Fibroblast of lung (primary cell): ENCODE results near the gene PPP4R2. TPM values are rescaled to one million over a fixed set of nuclear protein-coding genes. Genes with fewer than 3 reads are reported as not detected.

Source experiments
- DNase-seq, 2 donors: peaks; one replicate each; pipeline versions ENCODE4 v3.0.0 to v3.0.0-alpha.2; 2010; ENCODE audit warnings: low read depth in 2 of 2
- H2AFZ ChIP-seq: 2 replicates; pipeline ENCODE4 v1.5.1; 2012; ENCODE audit warnings: low read length, control low read depth, inconsistent platforms
- H3K27ac ChIP-seq: 2 replicates; pipeline ENCODE4 v1.5.1; 2011; ENCODE audit warnings: low read length, control low read depth; ENCODE audit not compliant: insufficient read depth
- H3K27me3 ChIP-seq: 2 replicates; pipeline ENCODE4 v1.5.1; 2011; ENCODE audit warnings: mild to moderate bottlenecking, low read length; ENCODE audit not compliant: control insufficient read depth, insufficient read depth
- H3K36me3 ChIP-seq: 2 replicates; pipeline ENCODE4 v1.5.1; 2011; ENCODE audit warnings: low read length; ENCODE audit not compliant: control insufficient read depth, insufficient read depth
- H3K4me1 ChIP-seq: 2 replicates; pipeline ENCODE4 v1.5.1; 2011; ENCODE audit warnings: low read length; ENCODE audit not compliant: control insufficient read depth, insufficient read depth; ENCODE audit errors: extremely low read depth
- H3K4me2 ChIP-seq: 2 replicates; pipeline ENCODE4 v1.5.1; 2011; ENCODE audit warnings: low read length, control low read depth; ENCODE audit not compliant: insufficient read depth; ENCODE audit errors: extremely low read depth
- H3K4me3 ChIP-seq, 4 experiments: fragments of 200-600 bp in 1 of 4; sonication (generic) in 1 of 4; replicated peaks in 1 of 4; 2 replicates each; pipeline ENCODE4 v1.5.1; 2011 to 2016; ENCODE audit warnings: low read length in 4 of 4, low read depth in 3 of 4, mild to moderate bottlenecking in 3 of 4, control low read depth in 2 of 4, inconsistent platforms in 1 of 4, mixed read lengths in 1 of 4; ENCODE audit not compliant: insufficient read depth in 1 of 4; ENCODE audit errors: control extremely low read depth in 1 of 4
- H3K79me2 ChIP-seq: 2 replicates; pipeline ENCODE4 v1.5.1; 2012; ENCODE audit warnings: mild to moderate bottlenecking, low read length, inconsistent platforms; ENCODE audit not compliant: control insufficient read depth, insufficient read depth
- H3K9ac ChIP-seq: 2 replicates; pipeline ENCODE4 v1.5.1; 2011; ENCODE audit warnings: mild to moderate bottlenecking, low read length, control low read depth; ENCODE audit not compliant: insufficient read depth
- H3K9me3 ChIP-seq: 2 replicates; pipeline ENCODE4 v1.5.1; 2012; ENCODE audit warnings: low read depth, low read length; ENCODE audit not compliant: control insufficient read depth, insufficient read depth
- H4K20me1 ChIP-seq: 2 replicates; pipeline ENCODE4 v1.5.1; 2011; ENCODE audit warnings: low read length; ENCODE audit not compliant: control insufficient read depth, insufficient read depth; ENCODE audit errors: extremely low read depth
- CTCF ChIP-seq, 2 donors: IDR thresholded peaks in 1 of 2; conservative IDR thresholded peaks in 1 of 2; 1 replicate in 1 of 2; 2 replicates in 1 of 2; pipeline ENCODE4 v1.5.1; 2011 to 2012; ENCODE audit warnings: low read length in 2 of 2, control low read depth in 1 of 2, inconsistent platforms in 1 of 2, low read depth in 1 of 2, mild to moderate bottlenecking in 1 of 2
- EZH2 ChIP-seq: IDR thresholded peaks from 2 replicates; pipeline ENCODE4 v1.5.1; 2012; ENCODE audit warnings: low read length, control low read depth, mild to moderate bottlenecking; ENCODE audit errors: missing control alignments
- polyA plus RNA-seq, 2 donors: library from polyadenylated mRNA; depleted of rRNA in 1 of 2; stranded (reverse) in 1 of 2; unstranded in 1 of 2; fragments of >200 nt; gene quantifications; 2 replicates each; pipeline ENCODE4 v1.2.1, GENCODE V29; 2011 to 2012; ENCODE audit warnings: missing spikeins in 1 of 2
- total RNA-seq: library from RNA; depleted of rRNA; stranded (reverse); fragments of >200 nt; gene quantifications from 2 replicates; pipeline ENCODE4 v1.2.1, GENCODE V29; 2014

PPP4R2 gene
- total and polyA plus RNA-seq, 2 donors (not counting 1 experiment from before 2014, with no cell fraction given), result 35.5 to 65.6 TPM

DNA sequence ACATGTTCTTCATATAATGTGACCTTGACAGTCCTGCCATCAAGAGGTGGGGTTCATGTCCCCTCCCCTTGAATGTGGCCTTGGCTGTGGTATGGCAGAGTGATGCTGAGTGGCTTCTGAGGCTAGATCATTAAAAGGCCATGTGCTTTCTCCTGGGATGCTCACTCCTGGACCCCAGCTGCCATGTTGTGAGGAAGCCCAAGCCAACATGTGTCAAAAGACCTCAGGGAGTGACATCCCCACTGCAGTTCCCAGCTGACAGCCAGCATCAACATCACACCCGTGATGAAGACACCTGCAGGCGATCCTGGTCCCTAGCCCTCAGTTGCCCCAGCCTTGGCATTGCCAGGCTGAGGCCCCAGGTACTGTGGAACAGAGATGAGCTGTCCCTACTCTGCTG, 101.4 kb downstream of the PPP4R2 start:
- H3K36me3 ChIP-seq, result no peaks in the 10 kb centered on the region
- no peaks in the 10 kb centered on the region for H3K9me3 ChIP-seq
- TF ChIP-seq EZH2, result no peak
- TF ChIP-seq CTCF (conservative IDR thresholded peaks at IDR 0.05 in 1 of 2, IDR thresholded peaks at IDR 0.05 in 1 of 2; ENCODE audit: low read depth in 1 of 2, low read length in 2 of 2), result no peak
- H3K9ac ChIP-seq, result no peak overlapping the region
- H3K4me2 ChIP-seq, result no peak overlapping the region
- no peaks in the 10 kb centered on the region for H3K79me2 ChIP-seq
- no peaks in the 10 kb centered on the region for H4K20me1 ChIP-seq
- no peak for DNase-seq
- no peak overlapping the region for H3K4me3 ChIP-seq
- no peak overlapping the region for H3K27ac ChIP-seq
- no peaks in the 10 kb centered on the region for H3K27me3 ChIP-seq
- H3K4me1 ChIP-seq, result no peaks in the 10 kb centered on the region
- no peak overlapping the region for H2AFZ ChIP-seq

- no peaks in the 10 kb centered on the region for H3K9me3 ChIP-seq
Measured at GRCh38 chr3:73098873-73099272, 102.3 kb downstream of the PPP4R2 start.

GRCh38 chr3:73100741-73101559, 104.3 kb downstream of the PPP4R2 start:
- no peak overlapping the region for H3K4me3 ChIP-seq
- H3K27ac ChIP-seq, result no peak overlapping the region
- peak; percentile 57 to 78 for DNase-seq
- H4K20me1 ChIP-seq, result no peaks in the 10 kb centered on the region
- H3K36me3 ChIP-seq, result no peaks in the 10 kb centered on the region
- H3K27me3 ChIP-seq, result no peaks in the 10 kb centered on the region
- no peaks in the 10 kb centered on the region for H3K4me1 ChIP-seq
- no peaks in the 10 kb centered on the region for H3K79me2 ChIP-seq
- TF ChIP-seq EZH2 (no peak), CTCF (conservative IDR thresholded peaks at IDR 0.05 in 1 of 2, IDR thresholded peaks at IDR 0.05 in 1 of 2; ENCODE audit: low read depth in 1 of 2, low read length in 2 of 2) (peak; percentile 94 to 97)
- no peak overlapping the region for H3K9ac ChIP-seq
- H2AFZ ChIP-seq, result no peak overlapping the region
- no peaks in the 10 kb centered on the region for H3K9me3 ChIP-seq
- no peak overlapping the region for H3K4me2 ChIP-seq

More at GRCh38 chr3:73098873-73099272, 102.3 kb downstream of the PPP4R2 start:
- no peaks in the 10 kb centered on the region for H3K79me2 ChIP-seq
- H3K4me3 ChIP-seq, result no peak overlapping the region
- TF ChIP-seq EZH2 (no peak), CTCF (conservative IDR thresholded peaks at IDR 0.05 in 1 of 2, IDR thresholded peaks at IDR 0.05 in 1 of 2; ENCODE audit: low read depth in 1 of 2, low read length in 2 of 2) (no peak)
- no peaks in the 10 kb centered on the region for H3K4me1 ChIP-seq
- H3K36me3 ChIP-seq, result no peaks in the 10 kb centered on the region
- H3K9ac ChIP-seq, result no peak overlapping the region
- no peaks in the 10 kb centered on the region for H4K20me1 ChIP-seq
- H3K27me3 ChIP-seq, result no peaks in the 10 kb centered on the region
- no peak overlapping the region for H3K27ac ChIP-seq
- no peak overlapping the region for H2AFZ ChIP-seq
- H3K4me2 ChIP-seq, result no peak overlapping the region
- DNase-seq, result no peak
